GM18867 (cell line): ENCODE data around the gene SPINK6.

Experiments
- ATAC-seq: cut with Tn5 transposase; IDR thresholded peaks from one replicate; pipeline ENCODE4 v1.9.1; 2021; ENCODE audit warnings: mild to moderate bottlenecking, moderate library complexity; ENCODE audit not compliant: unreplicated experiment

SPINK6 gene, protein sequence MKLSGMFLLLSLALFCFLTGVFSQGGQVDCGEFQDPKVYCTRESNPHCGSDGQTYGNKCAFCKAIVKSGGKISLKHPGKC

GRCh38 chr5:148202531-148203203 lies at the start of gene SPINK6:
Gene SPINK6 (plus strand): TSS chr5:148203042. CDS start chr5:148203097, 55 bp downstream.
- no peak for ATAC-seq

GRCh38 chr5:148156609-148157008 lies 46.2 kb upstream of the SPINK6 start:
- ATAC-seq, result no peak

DNA sequence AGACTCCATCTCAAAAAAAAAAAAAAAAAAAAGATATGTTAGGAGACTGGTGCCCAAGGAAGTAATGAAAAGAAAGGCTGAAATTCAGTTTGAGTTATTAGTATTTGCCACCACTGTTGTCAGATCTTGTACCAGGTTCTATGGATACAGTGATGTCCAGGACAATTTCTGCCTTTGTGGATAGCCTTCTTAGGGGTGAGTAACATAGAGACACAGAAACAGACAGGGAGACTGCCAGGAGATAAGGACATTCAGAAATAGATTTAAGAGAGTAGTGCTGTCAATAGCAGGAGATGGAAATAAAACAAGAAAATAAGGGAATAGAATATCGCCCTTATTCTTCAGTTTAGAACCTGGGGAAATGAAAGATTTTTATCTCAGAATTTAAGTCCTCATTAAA lies 40.8 kb upstream of the SPINK6 start:
- peak; percentile 28 for ATAC-seq

GRCh38 chr5:148163345-148163744 lies 39.5 kb upstream of the SPINK6 start:
- peak; percentile 43 for ATAC-seq

GRCh38 chr5:148166550-148167283 lies 36.1 kb upstream of the SPINK6 start:
- ATAC-seq, result no peak

DNA sequence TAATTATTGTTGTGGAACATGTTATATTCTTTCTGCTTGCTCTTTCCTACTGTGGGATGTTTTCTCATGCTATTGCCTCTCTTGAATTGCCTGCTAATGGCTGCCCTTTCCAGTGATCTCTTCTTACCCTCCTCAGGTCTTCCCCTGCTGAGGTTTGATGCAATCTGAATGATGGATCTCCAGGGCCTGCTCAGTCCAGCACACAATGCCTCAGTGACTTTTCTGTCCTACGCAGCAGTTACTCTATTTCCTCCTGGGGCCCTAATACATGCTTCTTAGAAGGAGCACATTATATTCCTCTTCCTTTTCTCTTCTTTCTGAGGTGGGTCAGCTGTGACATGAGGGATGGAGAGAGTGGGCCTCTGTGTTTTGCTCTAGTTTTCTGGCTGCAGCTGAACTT lies 34.6 kb upstream of the SPINK6 start, which contains the start of gene SPINK14:
Gene SPINK14, plus strand, starts transcription at position 301 of the 400 bp plus-strand sequence. CDS start 1,187 bp downstream, outside the sequence.
- ATAC-seq, result no peak

DNA sequence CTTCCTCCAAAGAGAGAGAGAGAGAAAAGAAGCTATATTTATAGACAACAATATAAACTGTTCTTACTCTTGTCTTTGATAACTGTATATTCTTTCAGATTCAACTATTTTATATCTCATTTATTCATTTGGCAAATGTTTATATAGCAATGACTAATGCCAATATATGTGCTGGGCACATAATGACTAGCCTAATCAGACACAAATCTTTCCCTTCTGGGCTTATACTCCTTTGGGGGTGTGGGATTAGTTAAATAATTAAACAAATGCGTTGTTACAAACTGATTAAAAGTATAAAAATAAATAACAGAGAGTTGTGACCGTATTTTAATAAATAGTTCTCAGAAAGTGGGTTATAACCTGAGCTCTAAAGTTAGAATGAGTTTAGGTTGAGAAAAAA lies 30.5 kb upstream of the SPINK6 start:
- no peak for ATAC-seq

DNA sequence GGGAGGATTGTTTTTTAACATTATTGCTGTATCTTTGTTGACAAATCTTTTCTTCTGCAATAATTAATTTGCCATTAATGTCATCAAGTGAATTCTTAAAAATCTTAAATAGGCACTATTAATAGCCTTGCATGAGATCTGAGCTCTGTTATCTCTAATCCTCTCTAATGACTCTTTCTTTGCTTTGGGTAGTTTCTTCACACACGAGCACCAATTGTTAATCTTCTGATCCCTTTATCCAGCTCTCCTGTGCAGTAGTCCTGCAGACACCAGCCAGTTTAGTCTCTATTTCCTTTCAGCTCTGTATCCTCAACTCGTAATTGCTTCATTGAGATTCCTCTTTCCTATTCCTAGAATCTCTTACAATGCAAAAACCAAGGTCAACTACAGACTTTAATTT lies 26.4 kb upstream of the SPINK6 start:
- no peak for ATAC-seq

DNA sequence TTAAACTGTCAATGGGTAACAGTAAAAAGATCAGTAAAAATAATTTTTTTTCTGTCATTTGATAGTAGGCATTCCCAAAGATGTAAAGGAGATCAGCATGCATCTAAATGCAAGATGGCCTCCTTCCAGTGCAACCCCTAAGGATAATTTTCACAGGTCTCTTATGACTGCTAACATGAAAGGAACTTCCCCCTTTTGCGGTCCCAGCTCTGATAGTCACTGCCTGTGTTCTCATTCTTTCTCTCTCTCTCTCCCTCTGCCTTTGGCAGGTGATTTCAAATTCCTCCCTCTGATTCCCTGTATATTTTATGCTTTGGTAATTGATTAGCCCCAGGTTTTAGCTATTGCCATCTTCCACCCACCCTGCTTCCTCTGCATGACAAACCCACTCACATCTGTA lies 25.6 kb upstream of the SPINK6 start:
- ATAC-seq, result no peak

DNA sequence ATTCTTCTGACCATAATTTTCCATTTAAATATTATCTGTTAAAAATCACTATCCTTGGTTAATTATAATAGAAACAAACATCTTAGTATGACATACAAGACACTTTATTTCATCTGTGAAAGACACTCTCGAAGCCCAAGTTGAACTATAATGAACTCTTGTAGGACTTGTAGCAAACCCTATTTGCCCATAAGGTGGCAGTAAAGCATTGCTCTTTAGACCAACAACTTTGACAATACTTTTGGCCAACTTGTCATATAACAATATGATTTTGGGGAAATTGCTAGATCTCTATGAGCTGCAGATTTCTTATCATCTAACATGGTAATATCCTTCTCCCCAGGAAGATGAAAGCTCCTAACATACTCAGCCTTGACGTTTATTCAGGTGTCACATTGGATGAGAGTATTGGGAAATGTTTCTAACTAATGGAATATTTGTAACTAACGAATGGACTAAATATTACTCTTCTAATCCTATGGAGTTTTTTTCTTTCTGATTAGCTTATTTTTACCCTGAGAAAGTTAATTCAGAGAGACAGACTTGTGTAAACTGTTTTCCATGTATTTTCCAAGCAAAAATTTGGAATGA lies 23.5 kb upstream of the SPINK6 start:
- peak; percentile 90 for ATAC-seq

GRCh38 chr5:148186248-148187003 lies 16.4 kb upstream of the SPINK6 start:
- peak; percentile 81 for ATAC-seq

DNA sequence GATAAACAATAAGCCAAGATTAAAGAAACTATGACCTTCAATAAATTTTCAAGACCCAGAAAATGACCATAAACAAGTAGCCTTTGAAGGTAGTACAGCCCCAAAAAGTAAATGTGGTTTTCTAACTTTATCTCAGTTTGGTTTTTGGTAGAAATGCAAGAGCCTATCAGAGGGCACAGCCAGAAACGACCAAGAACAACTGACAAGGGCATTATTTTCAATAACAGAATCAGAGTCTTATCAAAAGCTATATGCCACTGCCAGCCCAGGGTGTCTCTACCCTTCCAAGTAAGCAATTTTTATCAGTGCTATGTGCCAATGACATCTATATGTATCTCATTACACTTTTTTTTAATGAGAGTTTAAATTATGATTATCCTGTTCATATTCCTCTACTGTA lies 11.8 kb upstream of the SPINK6 start:
- no peak for ATAC-seq

DNA sequence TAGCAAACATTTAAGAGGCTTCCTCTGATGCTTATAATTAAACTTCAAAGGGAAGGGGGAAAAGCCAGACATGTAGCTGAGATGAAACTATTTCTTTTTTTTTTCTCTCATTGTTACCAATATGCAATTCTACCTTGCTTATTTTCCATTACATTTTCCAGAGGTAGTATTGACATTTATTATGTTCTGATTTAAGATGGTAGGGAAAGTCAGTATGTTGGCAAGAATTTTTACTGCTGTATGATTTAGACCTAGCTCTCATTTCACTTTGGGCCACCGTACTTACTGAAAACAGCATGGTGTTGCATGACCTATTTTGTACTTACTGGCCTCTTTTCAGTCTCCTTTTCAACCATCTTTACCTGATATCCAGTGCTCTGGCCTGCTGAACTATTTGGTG lies 9.6 kb upstream of the SPINK6 start:
- no peak for ATAC-seq

- no peak for ATAC-seq
Observed at GRCh38 chr5:148201151-148201550, 1.7 kb upstream of the SPINK6 start.

DNA sequence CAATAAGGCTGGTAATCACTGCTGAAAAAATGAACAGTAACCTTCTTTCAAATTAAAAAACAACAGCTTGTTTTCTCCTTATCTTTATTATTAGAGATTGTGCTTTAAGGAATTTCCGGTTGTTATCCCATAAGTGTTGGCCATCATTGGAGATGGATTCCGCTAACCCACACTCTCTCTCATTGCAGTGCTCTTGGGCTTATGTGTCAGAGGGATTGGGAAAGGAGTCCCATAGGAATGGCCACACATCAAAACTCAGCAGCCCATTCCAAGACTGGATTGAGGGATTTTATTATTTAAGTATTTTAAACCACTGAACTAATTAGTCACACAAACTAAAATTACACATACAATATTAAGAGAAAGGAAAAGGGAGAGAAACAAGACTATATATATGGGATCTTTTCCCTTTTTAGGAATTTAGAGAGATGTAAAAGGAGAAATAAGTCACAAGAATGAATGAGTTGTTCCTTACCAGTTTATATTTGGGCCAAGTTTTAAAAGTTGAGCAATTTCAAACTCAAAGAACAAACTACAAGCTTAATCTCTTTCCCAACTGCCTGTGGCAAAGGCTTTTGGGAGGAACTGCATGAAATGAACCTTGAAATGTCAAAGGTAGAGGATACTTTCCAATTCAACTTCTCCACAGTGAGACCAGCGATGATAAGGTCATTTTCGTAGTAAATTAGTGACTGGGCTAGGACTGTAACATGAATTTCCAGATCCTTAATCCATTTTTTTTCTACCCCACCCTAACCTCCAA lies 2.4 kb downstream of the SPINK6 start:
- no peak for ATAC-seq

DNA sequence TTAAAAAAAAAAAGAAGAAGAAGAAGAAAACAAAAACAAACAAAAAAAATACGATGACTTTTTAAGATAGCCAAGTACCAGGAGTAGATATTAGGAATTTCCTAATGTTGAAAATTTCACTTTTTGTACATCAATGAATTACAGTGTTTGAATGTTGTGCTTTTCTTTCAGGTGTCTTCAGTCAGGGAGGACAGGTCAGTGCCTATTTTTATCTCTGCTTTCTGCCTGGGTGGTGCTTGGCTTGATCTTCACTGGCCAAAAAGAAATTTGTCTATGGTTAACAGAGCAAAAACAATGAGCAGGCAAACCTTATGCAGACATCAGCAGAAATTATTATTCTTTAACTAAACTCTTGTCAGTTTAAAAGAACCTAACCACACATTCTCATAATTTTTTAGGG lies 3.0 kb downstream of the SPINK6 start:
- no peak for ATAC-seq

GRCh38 chr5:148206620-148207019 lies 3.8 kb downstream of the SPINK6 start:
- ATAC-seq, result no peak

DNA sequence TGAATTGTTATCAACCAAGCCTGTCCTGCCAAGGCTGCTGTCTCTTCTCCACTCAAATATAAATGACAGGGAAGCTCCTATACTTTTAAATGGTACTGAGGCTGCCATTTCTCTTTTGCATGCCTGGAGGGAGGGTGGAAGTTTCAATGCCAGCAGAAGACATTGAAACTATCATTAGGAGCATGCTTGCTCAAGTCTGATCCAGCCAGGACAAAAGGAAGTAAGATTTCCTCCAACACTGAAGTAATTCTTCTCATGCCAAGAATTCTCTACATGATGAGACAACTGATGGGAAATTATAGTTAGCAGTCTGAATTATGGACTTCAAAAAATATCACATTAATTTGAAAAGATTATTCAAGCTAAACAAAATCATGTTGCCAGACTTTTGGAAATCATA lies 5.4 kb downstream of the SPINK6 start:
- no peak for ATAC-seq

- ATAC-seq, result no peak
Observed at GRCh38 chr5:148209151-148209770, 6.4 kb downstream of the SPINK6 start.

DNA sequence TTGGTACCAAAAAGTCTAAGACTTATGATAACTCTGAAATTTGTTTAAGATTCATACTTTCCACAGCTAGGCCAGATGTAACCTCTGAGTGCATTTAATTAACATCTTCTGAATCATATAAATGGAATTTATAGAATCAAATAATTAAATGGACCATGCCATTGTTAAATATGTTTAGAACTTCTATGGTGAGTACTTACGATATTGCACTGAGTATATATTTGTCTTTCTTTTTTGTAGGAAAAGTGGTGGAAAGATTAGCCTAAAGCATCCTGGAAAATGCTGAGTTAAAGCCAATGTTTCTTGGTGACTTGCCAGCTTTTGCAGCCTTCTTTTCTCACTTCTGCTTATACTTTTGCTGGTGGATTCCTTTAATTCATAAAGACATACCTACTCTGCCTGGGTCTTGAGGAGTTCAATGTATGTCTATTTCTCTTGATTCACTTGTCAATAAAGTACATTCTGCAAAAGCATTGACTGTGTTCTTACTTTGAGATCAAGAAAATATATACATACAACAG lies 11.9 kb downstream of the SPINK6 start:
- ATAC-seq, result no peak
